ENCODE results near the gene GOLGA6L24. TPM values are rescaled to one million over a fixed set of nuclear protein-coding genes. Genes with fewer than 3 reads are reported as not detected.

GOLGA6L24 gene, protein sequence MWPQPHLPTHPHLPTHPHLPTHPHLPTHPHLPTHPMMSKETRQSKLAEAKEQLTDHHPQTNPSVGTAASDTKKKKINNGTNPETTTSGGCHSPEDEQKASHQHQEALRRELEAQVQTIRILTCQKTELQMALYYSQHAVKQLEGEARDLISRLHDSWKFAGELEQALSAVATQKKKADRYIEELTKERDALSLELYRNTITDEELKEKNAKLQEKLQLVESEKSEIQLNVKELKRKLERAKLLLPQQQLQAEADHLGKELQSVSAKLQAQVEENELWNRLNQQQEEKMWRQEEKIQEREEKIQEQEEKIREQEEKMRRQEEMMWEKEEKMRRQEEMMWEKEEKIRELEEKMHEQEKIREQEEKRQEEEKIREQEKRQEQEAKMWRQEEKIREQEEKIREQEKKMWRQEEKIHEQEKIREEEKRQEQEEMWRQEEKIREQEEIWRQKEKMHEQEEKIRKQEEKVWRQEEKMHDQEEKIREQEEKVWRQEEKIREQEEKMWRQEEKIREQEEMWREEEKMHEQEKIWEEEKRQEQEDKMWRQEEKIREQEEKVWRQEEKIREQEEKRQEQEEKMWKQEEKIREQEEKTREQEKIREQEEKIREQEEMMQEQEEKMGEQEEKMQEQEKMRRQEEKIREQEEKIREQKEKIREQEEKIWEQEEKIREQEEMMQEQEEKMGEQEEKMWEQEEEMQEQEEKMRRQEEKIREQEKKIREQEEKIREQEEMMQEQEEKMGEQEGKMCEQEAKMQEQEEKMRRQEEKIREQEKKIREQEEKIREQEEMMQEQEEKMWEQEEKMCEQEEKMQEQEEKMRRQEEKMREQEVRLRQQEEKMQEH
- total RNA-seq, result not detected in 2 replicates

DNA sequence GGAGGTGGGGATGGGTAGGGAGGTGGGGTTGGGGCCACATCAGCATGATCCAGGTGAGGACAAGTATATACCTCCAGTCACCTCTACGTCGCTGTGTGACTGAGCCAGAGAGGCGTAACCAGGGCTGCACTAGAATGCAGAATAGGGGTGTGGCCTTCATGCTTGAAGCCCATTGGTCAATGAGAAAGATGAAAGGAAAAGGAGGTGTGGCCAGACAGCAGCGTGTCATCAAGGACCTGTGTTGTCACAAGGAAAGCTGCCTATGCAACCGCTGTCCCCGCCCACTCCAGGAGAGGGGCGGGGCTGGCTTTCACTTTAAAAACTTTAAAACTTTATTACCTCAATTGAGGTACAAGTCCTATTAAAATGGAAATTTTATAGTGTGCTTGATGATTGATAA lies at the start of gene GOLGA6L24:
GOLGA6L24 (minus strand) TSS at position 101 of the 400 bp plus-strand sequence; CDS start at position 40, 61 bp downstream.

GRCh38 chr15:28378364-28378763 lies 20.5 kb upstream of the GOLGA6L24 start, which contains the start of gene GOLGA8F:
Gene GOLGA8F (plus strand): TSS chr15:28378664. CDS start chr15:28378762, 98 bp downstream.

GRCh38 chr15:28322129-28322588 lies 35.7 kb downstream of the GOLGA6L24 start, which contains the start of gene HERC2:
Gene HERC2 (minus strand): TSS chr15:28322179. CDS start chr15:28321433, 746 bp downstream.

Other genes starting within 250 kb of the GOLGA6L24 start
- 34.5 and 39.7 TPM in 2 replicates for gene HERC2, start 35.9 kb downstream of the GOLGA6L24 start, total RNA-seq
- gene GOLGA8F, start 20.6 kb upstream of the GOLGA6L24 start, total RNA-seq, result under 0.01 TPM in 2 replicates
- gene GOLGA8G, start 174.9 kb upstream of the GOLGA6L24 start, total RNA-seq, result not detected in 2 replicates
- not detected in 2 replicates for gene GOLGA6L25, start 195.5 kb upstream of the GOLGA6L24 start, total RNA-seq